ENCODE data around the gene PPP4R3B. TPM values are rescaled to one million over a fixed set of nuclear protein-coding genes. Genes with fewer than 3 reads are reported as not detected.

PPP4R3B gene
- total and polyA plus RNA-seq, 4 donors, result 17.4 to 57.7 (median 30.9) TPM

DNA sequence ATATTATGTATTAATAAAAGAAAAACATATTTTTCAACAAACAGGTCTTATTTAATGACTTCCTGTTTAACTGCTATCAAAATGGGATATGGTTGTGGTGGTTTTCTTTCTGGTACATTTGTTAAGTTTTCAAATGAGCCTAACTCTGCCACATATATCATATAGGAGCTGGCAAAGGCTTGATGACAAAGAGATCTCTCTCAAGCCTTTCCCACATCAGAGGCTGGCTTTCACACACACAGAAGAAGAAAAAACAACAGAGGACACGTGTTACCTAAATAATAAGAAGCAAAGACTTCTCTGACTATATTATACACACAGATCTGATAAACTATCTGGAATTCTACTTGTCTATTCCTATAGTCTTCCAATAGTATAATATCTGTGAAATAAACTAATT is 51.8 kb downstream of the PPP4R3B start:
- no peaks in the 10 kb centered on the region for H3K27me3 ChIP-seq (ENCODE audit: control insufficient read depth in 4 of 4, insufficient read depth in 4 of 4, low read length in 3 of 4)
- WGBS, result 96% methylated on average over 1 of the region's 1 CpG

DNA sequence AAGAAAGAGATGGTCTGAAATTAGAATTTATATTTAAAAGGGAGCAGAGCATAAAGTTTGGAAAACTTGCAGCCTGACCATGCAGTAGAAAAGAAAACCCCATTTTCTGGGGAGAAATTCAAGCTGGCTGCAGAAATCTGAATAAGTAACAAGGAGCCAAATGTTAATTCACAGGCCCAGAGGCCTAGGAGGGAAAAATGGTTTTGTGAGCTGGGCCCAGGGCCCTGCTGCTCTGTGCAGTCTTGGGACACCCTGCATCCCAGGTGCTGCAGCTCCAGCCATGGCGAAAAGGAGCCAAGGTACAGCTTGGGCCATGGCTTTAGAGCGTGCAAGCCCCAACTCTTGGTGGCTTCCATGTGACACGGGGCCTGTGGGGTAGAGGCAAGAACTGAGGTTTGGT is 56.6 kb downstream of the PPP4R3B start:
- Histone ChIP-seq H3K4me3 (ENCODE audit: low read depth in 1 of 3, low read length in 3 of 3) (no peak overlapping the region), H3K9ac (ENCODE audit: low read depth in 1 of 2, low read length in 2 of 2) (no peak overlapping the region), H3K36me3 (ENCODE audit: control insufficient read depth in 4 of 4, insufficient read depth in 3 of 4, low read depth in 1 of 4, low read length in 3 of 4) (peaks cover 11 to 69% (median 49%) of the 10 kb centered on the region in 4 donors), H3K27ac (ENCODE audit: low read depth in 1 of 2, low read length in 2 of 2) (no peak overlapping the region), H3K9me3 (ENCODE audit: control insufficient read depth in 4 of 4, low read length in 3 of 4) (no peaks in the 10 kb centered on the region), H3K27me3 (ENCODE audit: control insufficient read depth in 4 of 4, insufficient read depth in 4 of 4, low read length in 3 of 4) (no peaks in the 10 kb centered on the region), H3K4me1 (ENCODE audit: control insufficient read depth in 4 of 4, insufficient read depth in 4 of 4, low read length in 3 of 4) (no peaks in the 10 kb centered on the region)
- 98% methylated on average over 3 of the region's 3 CpGs for WGBS
- TF ChIP-seq FOXA1 (IDR thresholded peaks at IDR 0.05) (no peak), ATF3 (IDR thresholded peaks at IDR 0.05) (no peak), HNF4G (IDR thresholded peaks at IDR 0.05) (no peak)
- DNase-seq (ENCODE audit: low spot score), result no peak

More for the DNA sequence above, 51.8 kb downstream of the PPP4R3B start:
- H3K27ac ChIP-seq (ENCODE audit: low read depth in 1 of 2, low read length in 2 of 2), result no peak overlapping the region
- no peaks in the 10 kb centered on the region for H3K4me1 ChIP-seq (ENCODE audit: control insufficient read depth in 4 of 4, insufficient read depth in 4 of 4, low read length in 3 of 4)
- no peaks in the 10 kb centered on the region for H3K9me3 ChIP-seq (ENCODE audit: control insufficient read depth in 4 of 4, low read length in 3 of 4)
- H3K9ac ChIP-seq (ENCODE audit: low read depth in 1 of 2, low read length in 2 of 2), result no peak overlapping the region
- no peak for DNase-seq (ENCODE audit: low spot score)
- H3K36me3 ChIP-seq (ENCODE audit: control insufficient read depth in 4 of 4, insufficient read depth in 3 of 4, low read depth in 1 of 4, low read length in 3 of 4), result peaks cover 14 to 45% (median 38%) of the 10 kb centered on the region in 4 donors
- no peak for TF ChIP-seq SP1 (IDR thresholded peaks at IDR 0.05)
- no peak for TF ChIP-seq YY1 (IDR thresholded peaks at IDR 0.05)
- TF ChIP-seq HNF4G (IDR thresholded peaks at IDR 0.05), result no peak
- TF ChIP-seq MAX (IDR thresholded peaks at IDR 0.05), result no peak
- no peak for TF ChIP-seq GABPA (IDR thresholded peaks at IDR 0.05 in 1 of 2, conservative IDR thresholded peaks at IDR 0.05 in 1 of 2)
- TF ChIP-seq ATF3 (IDR thresholded peaks at IDR 0.05), result no peak
- no peak overlapping the region for H3K4me3 ChIP-seq (ENCODE audit: low read depth in 1 of 3, low read length in 3 of 3)

GRCh38 chr2:55556809-55557208 is 60.6 kb downstream of the PPP4R3B start:
- no peak for DNase-seq (ENCODE audit: low spot score)
- TF ChIP-seq GABPA (IDR thresholded peaks at IDR 0.05 in 1 of 2, conservative IDR thresholded peaks at IDR 0.05 in 1 of 2) (no peak), RAD21 (IDR thresholded peaks at IDR 0.05) (no peak), SP1 (IDR thresholded peaks at IDR 0.05) (no peak), RXRA (IDR thresholded peaks at IDR 0.05) (no peak), NR2F2 (IDR thresholded peaks at IDR 0.05) (no peak), CTCF (IDR thresholded peaks at IDR 0.05; ENCODE audit: low read depth, low read length, missing input control) (no peak)
- TF ChIP-seq, protein P1, sequence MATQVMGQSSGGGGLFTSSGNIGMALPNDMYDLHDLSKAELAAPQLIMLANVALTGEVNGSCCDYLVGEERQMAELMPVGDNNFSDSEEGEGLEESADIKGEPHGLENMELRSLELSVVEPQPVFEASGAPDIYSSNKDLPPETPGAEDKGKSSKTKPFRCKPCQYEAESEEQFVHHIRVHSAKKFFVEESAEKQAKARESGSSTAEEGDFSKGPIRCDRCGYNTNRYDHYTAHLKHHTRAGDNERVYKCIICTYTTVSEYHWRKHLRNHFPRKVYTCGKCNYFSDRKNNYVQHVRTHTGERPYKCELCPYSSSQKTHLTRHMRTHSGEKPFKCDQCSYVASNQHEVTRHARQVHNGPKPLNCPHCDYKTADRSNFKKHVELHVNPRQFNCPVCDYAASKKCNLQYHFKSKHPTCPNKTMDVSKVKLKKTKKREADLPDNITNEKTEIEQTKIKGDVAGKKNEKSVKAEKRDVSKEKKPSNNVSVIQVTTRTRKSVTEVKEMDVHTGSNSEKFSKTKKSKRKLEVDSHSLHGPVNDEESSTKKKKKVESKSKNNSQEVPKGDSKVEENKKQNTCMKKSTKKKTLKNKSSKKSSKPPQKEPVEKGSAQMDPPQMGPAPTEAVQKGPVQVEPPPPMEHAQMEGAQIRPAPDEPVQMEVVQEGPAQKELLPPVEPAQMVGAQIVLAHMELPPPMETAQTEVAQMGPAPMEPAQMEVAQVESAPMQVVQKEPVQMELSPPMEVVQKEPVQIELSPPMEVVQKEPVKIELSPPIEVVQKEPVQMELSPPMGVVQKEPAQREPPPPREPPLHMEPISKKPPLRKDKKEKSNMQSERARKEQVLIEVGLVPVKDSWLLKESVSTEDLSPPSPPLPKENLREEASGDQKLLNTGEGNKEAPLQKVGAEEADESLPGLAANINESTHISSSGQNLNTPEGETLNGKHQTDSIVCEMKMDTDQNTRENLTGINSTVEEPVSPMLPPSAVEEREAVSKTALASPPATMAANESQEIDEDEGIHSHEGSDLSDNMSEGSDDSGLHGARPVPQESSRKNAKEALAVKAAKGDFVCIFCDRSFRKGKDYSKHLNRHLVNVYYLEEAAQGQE (IDR thresholded peaks at IDR 0.05), result no peak
- TF ChIP-seq, protein P2, sequence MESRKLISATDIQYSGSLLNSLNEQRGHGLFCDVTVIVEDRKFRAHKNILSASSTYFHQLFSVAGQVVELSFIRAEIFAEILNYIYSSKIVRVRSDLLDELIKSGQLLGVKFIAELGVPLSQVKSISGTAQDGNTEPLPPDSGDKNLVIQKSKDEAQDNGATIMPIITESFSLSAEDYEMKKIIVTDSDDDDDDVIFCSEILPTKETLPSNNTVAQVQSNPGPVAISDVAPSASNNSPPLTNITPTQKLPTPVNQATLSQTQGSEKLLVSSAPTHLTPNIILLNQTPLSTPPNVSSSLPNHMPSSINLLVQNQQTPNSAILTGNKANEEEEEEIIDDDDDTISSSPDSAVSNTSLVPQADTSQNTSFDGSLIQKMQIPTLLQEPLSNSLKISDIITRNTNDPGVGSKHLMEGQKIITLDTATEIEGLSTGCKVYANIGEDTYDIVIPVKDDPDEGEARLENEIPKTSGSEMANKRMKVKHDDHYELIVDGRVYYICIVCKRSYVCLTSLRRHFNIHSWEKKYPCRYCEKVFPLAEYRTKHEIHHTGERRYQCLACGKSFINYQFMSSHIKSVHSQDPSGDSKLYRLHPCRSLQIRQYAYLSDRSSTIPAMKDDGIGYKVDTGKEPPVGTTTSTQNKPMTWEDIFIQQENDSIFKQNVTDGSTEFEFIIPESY (IDR thresholded peaks at IDR 0.05), result no peak
- H3K9me3 ChIP-seq (ENCODE audit: control insufficient read depth in 4 of 4, low read length in 3 of 4), result no peaks in the 10 kb centered on the region
- no peaks in the 10 kb centered on the region for H3K27me3 ChIP-seq (ENCODE audit: control insufficient read depth in 4 of 4, insufficient read depth in 4 of 4, low read length in 3 of 4)
- peaks cover 6 to 57% (median 42%) of the 10 kb centered on the region in 4 donors for H3K36me3 ChIP-seq (ENCODE audit: control insufficient read depth in 4 of 4, insufficient read depth in 3 of 4, low read depth in 1 of 4, low read length in 3 of 4)
- WGBS, result 98% methylated on average over 9 of the region's 9 CpGs
- H3K4me1 ChIP-seq (ENCODE audit: control insufficient read depth in 4 of 4, insufficient read depth in 4 of 4, low read length in 3 of 4), result no peaks in the 10 kb centered on the region
- no peak overlapping the region for H3K27ac ChIP-seq (ENCODE audit: low read depth in 1 of 2, low read length in 2 of 2)
- no peak overlapping the region for H3K9ac ChIP-seq (ENCODE audit: low read depth in 1 of 2, low read length in 2 of 2)
- H3K4me3 ChIP-seq (ENCODE audit: low read depth in 1 of 3, low read length in 3 of 3), result no peak overlapping the region
